ENCODE measurements around the gene PLA2G4D. TPM values are rescaled to one million over a fixed set of nuclear protein-coding genes. Genes with fewer than 3 reads are reported as not detected.
A peak's percentile ranks its signal among the peaks of the same experiment; 100 is the strongest.

The PLA2G4D gene
- polyA plus RNA-seq, 3 donors = 0.03 to 0.08 (median 0.08) TPM

DNA sequence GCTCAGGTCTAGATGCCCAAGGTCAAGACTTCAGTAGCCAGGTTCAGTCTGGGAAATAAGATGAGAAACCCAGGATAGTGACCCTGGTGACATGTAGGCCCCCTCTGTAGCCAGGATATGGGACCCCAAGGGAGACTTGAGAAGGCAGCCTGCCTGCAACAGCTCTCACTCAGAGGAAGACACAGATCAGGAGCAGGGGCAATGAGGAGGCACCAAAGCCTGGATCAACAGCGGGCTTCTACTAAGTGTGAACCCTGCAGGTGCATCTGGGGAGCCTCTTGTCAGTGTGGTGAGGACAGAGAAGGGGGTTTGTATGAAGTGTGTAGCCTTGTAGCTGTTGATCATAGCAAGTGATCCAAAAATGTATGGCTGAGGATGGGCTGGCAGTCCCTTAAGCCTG, 36.6 kb upstream of the PLA2G4D start:
- no peak for DNase-seq (ENCODE audit: extremely low read depth in 1 of 11, low read depth in 9 of 11, low spot score in 4 of 11)

DNA sequence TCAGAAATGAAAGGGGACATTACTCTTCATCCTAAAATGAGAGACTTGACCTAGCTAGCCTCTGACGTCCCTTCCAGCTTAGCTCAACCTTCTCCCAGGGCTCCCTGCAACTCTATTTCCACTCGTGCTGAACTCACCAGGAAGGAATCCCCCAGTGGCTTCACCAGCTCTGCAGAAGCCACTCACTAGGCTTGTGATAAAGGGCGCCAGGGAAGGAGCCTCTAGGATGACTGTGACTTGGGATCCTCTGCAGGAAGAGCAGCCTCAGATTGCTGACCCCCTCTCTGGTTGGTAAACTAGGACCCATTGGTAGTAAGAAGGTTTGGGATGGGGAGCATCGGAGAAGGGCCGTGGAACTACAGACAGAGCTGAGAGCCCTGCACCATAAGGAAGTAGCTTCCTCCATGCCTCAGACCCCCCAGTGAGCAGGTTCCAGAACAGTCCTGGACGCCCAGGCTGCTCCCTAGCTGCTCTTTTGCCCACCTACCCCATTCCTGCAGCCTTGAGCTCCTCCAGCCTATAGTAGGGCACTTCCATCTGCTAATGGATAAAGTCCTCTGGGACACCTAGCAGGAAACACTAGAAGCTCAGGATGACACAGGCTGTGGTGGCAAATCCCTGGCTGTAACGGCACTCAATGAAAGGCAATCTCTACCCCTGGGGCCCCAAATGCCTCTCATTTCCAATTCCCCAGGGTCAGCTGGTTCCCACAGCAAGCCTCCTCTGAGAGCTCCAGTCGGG, 36.1 kb upstream of the PLA2G4D start:
- DNase-seq (ENCODE audit: extremely low read depth in 1 of 11, low read depth in 9 of 11, low spot score in 4 of 11) = no peak

DNA sequence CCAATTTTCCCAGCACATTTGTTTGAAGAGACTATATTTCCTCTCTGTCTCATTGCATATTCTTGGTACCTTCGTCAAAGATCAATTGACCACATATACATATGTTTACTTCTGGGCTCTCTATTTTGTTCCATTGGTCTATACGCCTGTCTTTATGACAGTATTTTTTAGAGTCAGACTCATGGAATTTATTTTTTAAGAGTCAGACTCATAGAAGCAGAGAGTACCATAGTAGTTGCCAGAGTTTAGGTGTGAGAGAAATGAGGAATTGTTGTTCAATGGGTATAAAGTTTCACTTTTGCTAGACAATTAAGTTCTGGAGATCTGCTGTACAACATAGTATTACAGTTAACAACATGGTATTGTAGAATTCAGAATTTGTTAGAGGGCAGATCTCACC, 35.0 kb upstream of the PLA2G4D start:
- no peak for DNase-seq (ENCODE audit: extremely low read depth in 1 of 11, low read depth in 9 of 11, low spot score in 4 of 11)

DNA sequence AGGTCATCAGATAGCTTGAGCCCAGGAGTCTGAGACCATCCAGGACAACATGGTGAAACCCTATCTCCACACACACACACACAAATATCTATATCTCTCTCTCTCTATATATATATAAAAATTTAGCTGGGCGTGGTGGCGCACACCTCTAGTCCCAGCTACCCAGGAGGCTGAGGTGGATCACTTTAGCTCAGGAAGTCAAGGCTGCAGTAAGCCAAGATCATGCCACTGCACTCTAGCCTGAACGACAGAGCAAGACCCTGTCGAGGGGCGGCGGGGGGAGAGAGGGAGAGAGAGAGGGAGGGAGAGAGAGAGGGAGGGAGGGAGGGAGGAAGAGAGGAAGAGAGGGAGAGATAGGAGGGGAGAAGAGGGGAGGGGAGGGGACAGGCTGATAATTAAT, 34.1 kb upstream of the PLA2G4D start:
- no peak for DNase-seq (ENCODE audit: extremely low read depth in 1 of 11, low read depth in 9 of 11, low spot score in 4 of 11)

DNA sequence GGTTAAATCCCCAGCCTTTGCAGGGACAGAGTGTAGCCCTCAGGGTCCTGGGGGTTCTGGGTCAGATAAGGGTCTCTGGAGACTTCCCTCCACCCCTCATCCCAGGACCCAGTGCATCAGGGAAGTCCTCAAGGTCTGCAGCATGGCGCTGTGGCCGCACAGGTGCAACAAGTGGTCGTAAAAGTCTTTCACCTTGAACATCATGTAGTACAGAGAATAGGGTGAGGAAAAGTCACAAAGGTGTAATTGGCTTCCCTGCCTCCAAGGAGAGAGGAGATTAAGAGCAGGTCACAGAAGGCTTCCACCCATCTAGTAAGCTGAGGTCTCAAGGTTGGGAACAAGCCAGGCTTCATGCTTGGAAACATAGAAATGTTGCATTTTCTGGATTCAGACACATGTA, 29.2 kb upstream of the PLA2G4D start:
- no peak for DNase-seq (ENCODE audit: extremely low read depth in 1 of 11, low read depth in 9 of 11, low spot score in 4 of 11)

DNA sequence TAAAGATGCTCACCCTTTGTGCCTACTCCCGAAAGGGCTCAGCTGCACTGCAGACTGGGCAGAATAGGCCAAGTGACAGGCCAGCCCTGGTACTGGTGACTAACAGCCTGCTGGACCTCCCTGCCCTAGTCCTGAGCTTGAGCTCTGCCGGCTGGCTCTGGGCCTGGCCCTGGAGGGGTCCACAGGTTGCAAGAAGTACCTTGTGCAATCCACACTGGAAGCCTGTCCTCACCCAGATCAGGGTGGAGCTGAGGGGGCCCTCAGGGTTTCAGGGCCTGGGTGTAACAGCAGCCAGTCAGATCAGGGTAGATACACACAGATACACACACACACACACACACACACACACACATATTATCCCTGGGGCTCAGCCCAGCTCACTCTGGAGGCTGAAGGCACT, 27.3 kb upstream of the PLA2G4D start:
- DNase-seq (ENCODE audit: extremely low read depth in 1 of 11, low read depth in 9 of 11, low spot score in 4 of 11) = no peak

DNA sequence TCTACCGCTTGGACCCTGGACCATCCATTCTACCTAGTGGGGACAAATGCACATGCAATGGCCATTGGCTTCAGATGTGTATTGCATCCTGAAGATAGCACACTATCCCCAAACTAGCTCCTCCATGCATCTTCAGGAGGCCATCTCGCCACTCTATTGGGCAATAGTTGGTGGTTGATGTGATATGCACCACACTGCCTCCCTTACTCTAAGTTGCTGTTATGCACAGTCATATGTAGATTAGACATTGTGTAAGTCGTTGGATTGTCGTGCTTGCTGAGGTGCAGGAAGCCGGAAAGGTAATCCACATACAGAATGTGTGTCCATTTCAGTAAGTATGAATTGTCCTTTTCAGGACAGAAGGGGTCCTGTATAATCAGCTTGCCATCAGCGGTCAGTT, 26.7 kb upstream of the PLA2G4D start:
- no peak for DNase-seq (ENCODE audit: extremely low read depth in 1 of 11, low read depth in 9 of 11, low spot score in 4 of 11)

DNA sequence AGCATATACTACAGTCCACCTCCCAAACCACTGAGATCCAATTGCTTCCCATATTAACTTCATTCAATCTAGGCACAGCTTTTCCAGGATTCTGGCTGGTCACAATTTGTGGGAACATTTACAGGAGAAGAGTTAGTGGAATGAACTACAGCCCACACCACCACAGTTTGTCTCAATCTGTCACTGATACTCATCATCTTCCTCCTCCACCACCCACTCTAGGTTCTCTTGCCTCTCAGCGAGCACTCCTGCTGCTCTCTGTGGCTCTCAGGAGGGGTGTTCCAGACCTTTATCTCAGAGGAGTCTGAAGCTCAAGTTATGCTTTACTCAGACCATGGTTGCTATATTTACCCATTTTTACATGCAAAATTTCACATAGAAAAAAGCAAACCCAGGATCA, 25.9 kb upstream of the PLA2G4D start:
- no peak for DNase-seq (ENCODE audit: extremely low read depth in 1 of 11, low read depth in 9 of 11, low spot score in 4 of 11)

DNA sequence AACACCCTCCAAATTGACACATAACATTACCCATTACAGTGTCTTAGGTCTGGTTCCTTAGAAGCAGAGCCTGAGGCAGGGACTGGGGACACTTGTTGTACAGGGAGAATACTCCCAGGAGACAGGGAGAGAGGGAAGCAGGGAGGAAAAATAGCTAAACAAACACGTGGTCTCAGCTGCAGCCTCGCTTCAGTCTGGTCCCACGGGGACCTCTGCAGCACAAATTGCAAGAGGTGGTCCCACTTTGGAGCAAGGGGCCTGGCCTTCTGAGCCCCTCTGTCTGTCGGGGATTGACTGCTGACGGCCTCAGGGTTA, 25.0 kb upstream of the PLA2G4D start:
- no peak for DNase-seq (ENCODE audit: extremely low read depth in 1 of 11, low read depth in 9 of 11, low spot score in 4 of 11)

DNA sequence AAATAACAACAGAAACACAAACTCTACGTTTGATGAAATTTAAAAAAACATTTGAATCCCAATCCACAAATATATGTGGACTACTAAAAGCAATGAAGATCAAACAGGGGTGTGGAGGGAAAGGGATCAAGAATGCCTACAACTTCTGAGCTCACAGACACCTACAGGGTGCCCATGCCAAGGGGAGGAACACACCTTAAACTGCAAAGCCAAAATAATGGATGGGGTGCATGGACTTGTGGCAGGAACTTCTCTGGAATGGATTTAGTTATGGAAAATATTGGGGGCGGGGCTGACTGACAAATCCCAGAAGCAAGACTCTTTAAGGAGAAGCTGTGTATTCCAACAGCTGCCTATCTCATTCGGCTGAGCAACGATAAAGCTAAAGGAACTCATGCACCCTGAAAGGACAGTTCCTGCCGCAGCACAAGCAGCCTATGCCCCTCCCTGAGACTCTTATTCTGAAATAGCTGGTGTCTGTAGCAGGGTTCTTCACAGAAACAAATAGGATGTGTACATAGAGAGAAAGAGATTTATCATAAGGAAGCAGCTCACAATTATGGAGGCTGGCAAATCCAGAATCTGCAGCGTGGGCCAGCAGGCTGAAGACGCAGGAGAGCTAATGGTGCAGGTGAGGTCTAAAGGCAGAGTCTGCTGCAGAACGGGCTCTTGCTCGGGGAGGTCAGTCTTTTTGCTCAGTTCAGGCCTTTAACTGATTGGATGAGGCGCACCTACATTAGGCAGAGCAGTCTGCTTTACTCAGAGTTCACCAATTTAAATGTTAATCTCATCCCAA, 24.5 kb upstream of the PLA2G4D start:
- peak in 1 of 11 donors; percentile 13 for DNase-seq (ENCODE audit: extremely low read depth in 1 of 11, low read depth in 9 of 11, low spot score in 4 of 11)

DNA sequence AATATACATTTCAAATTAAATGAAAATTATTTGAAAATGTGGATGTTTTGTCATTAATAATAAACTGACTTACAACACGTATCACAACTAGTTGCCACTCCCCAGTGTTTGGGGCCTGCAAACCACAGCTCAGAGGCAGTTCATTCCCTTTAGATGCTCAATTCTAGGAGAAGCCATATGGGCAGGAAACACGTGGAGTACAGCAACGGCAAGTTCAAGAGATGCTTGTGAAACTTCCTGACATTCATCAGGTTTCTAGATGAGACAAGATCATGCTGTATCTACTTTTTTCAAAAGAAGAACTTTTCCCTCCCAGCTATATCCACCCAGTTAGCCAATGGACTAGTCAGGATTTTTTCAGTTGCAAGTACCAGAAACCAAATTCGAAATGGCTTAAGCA, 17.6 kb upstream of the PLA2G4D start:
- no peak for DNase-seq (ENCODE audit: extremely low read depth in 1 of 11, low read depth in 9 of 11, low spot score in 4 of 11)

DNA sequence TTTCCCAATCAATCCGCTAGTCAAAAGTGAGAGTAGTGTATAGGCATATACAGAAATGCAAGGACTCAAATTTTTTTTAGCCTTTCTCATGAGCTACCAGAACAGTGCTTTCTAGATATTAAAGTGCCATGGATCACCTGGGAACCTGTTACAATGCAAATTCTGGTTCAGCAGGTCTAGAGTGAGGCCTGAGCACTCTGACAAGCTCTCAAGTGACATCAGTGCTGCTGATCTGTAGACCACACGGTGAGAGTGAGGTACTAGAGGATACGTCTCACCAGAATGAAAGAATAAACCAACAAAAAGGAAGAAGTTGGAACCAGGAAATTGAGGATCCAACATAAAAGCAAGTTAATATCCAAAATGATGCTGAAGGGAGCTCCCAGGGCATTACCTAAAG, 16.0 kb upstream of the PLA2G4D start:
- no peak for DNase-seq (ENCODE audit: extremely low read depth in 1 of 11, low read depth in 9 of 11, low spot score in 4 of 11)

DNA sequence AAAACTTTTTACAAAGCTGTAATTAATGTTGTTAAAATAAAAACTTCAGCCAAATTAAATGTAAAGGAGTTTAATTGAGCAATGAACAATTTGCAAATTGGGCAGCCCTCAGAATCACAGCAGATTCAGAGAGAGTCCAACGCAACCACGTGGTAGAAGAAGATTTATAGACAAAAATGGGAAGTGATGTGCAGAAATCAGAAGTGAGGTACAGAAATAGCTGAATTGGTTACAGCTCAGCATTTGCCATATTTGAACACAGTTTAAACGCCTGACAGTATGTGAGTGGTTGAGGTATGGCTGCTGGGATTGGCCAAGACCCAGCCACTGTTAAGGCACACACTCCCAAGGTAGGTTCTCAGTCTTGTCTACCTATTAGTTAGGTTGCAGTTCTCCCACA, 14.4 kb upstream of the PLA2G4D start:
- DNase-seq (ENCODE audit: extremely low read depth in 1 of 11, low read depth in 9 of 11, low spot score in 4 of 11) = no peak

DNA sequence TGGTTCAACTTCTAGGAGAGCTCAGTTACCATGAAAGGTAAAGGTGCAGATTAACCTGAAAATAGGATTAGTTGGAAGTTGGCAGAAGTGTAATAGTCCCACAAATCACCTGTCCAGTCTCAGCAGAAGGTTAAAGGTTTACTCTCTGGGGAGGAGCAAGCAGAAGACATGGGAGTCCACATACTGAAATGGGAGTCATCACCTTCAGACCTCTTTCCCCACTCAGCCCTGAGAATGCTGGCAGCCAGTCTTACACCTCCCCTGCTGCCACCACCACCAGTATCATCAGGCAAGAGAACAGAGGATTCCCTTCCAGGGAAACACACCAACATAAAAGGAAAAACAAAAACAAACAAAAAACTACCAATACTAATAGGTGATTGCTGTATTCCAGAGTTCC, 13.8 kb upstream of the PLA2G4D start:
- no peak for DNase-seq (ENCODE audit: extremely low read depth in 1 of 11, low read depth in 9 of 11, low spot score in 4 of 11)

DNA sequence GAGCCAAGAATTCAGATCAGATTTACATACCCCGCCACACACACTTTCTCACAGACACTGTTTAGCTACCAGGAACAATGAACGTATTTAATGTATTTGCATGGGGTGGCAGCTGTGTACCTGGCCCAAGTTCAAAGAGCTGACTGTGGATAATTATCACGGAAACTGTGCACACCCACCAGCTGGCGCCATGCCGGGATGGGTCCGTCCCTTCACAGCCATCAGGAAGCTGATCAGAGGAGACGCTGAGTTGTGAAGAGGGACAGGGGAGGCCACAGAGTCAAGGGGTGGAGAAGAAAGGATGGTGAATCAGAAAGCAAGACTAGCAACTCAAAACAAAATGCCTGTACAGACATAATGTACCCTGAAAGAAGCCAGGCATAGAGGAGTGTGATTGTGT, 13.1 kb upstream of the PLA2G4D start:
- no peak for DNase-seq (ENCODE audit: extremely low read depth in 1 of 11, low read depth in 9 of 11, low spot score in 4 of 11)

DNA sequence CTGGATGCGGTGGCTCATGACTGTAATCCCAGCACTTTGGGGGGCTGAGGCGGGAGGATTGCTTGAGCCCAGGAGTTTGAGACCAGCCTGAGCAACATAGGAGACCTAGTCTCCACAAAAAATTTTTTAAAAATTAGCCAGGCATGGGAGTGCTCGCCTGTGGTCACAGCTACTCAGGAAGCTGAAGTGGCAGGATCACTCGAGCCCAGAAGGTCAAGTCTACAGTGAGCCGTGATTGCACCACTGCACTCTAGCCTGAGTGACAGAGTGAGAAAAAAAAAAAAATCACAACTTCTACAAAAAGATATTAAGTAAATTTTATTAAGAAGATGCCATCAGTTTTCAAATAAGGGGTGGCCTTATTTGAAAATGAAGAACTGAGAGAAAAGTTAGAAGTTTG, 11.9 kb upstream of the PLA2G4D start:
- DNase-seq (ENCODE audit: extremely low read depth in 1 of 11, low read depth in 9 of 11, low spot score in 4 of 11) = no peak

DNA sequence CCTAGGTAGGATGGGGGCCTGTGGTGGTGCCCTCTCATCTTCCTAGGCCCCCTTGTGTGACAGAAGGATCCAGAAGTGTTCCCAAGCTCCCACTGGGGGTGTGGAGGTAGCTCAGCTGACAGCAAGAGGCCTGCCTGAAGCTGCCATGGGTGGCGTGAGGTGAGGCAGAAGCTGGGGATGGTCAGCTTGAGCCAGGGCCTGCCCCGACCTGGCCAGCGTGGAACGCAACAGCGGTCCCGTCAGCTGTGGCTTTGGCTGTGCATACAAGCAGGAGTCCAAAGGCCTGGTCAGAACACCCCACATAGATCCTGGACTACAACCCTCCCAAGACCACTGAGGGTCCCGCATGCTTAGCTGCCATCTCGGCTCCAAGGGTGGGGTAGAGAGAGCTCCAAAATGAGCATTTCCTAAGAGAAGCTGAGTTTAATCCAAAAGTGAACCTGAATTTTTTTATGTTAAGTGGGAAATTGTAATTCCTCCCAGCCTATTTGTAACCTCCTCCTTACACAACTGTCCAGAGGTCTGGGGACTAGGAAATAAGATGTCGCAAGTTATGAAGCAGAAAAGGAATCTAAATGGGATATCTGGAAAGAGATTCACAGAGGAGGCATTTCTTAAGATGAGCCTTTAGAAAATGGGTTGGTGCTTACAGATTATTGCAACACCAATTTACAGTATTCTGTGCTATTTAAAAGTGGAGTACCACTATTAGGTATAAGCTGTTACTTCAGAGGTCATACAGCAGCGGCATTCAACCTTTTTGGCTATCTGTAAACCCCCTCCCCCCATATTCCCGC, 9.9 kb upstream of the PLA2G4D start:
- DNase-seq (ENCODE audit: extremely low read depth in 1 of 11, low read depth in 9 of 11, low spot score in 4 of 11) = no peak

DNA sequence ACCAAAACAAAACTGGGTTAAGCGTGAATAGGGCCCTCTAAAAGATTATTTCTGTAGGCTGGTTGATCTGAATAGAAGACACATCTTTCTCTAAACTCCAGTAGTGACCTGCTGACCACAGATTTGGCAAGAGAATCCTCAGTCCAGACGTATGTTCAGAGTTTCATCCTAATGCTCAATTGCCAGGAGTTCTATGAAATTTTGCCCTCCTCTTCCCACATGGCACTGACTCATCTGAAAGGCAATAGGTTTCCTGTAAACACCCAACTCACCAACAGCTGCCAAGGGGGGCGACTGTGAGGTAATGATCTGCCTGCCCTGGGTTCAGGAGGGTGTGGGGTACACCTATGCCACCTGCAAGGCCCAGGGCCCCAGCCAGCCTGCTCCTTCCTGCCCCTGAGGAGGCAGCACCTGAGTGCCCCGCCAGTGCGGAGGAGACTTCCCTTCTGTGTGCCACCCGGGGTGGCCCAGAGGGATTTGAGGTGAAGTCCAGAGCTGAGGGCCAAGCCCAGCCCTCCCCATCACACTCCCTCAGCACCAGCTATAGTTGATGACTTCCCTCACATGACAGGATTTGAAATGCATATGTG, 8.4 kb upstream of the PLA2G4D start:
- DNase-seq (ENCODE audit: extremely low read depth in 1 of 11, low read depth in 9 of 11, low spot score in 4 of 11) = no peak

DNA sequence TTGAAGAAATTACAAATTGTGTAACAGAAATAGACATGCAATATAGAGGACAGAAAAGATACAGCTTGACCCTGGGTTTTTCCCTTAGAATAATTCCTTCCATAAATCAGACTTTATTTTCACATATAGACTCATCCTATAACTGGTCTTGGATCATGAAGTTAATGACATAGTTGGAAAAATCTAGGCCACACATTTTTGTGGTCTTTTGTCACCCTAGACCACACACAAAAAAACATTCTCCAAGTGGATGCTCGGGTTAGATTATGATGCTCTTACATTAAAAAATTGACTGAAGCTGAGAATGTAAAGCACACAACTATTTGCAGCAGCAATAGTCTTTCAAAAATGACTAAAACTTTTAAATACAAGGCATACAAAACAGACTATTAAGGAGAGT, 7.5 kb upstream of the PLA2G4D start:
- DNase-seq (ENCODE audit: extremely low read depth in 1 of 11, low read depth in 9 of 11, low spot score in 4 of 11) = no peak

Measured in renal cortex interstitium (tissue), 11 donors.